NT2/D1 (cell line): ENCODE measurements around the gene PLCL1.
A peak's percentile ranks its signal among the peaks of the same experiment; 100 is the strongest.
"Not testable (repeated sequence)": the region's sequence is repeated elsewhere in the genome, so short reads cannot be mapped to it uniquely, and the experiment has no call there.

Experiments used
- DNase-seq: peaks from one replicate; pipeline ENCODE4 v3.0.0-alpha.2; 2011; ENCODE audit warnings: low read depth, low spot score
- H3K27me3 ChIP-seq: 2 replicates; pipeline ENCODE4 v1.6.0; 2011; ENCODE audit warnings: mild to moderate bottlenecking; ENCODE audit not compliant: insufficient read length, insufficient read depth
- H3K36me3 ChIP-seq: 2 replicates; pipeline ENCODE4 v1.6.1; 2011; ENCODE audit warnings: mild to moderate bottlenecking, low read length, mixed read lengths; ENCODE audit not compliant: insufficient read depth, insufficient read length
- H3K4me1 ChIP-seq: 2 replicates; pipeline ENCODE4 v1.5.1; 2011; ENCODE audit not compliant: insufficient read depth, insufficient read length
- H3K4me3 ChIP-seq: 2 replicates; pipeline ENCODE4 v1.5.1; 2011; ENCODE audit warnings: low read depth; ENCODE audit not compliant: insufficient read length
- H3K9ac ChIP-seq: 2 replicates; pipeline ENCODE4 v1.6.0; 2011; ENCODE audit warnings: low read depth; ENCODE audit not compliant: insufficient read length
- H3K9me3 ChIP-seq: 2 replicates; pipeline ENCODE4 v1.5.1; 2011; ENCODE audit warnings: mild to moderate bottlenecking, low read length; ENCODE audit not compliant: insufficient read depth
- SUZ12 ChIP-seq: IDR thresholded peaks from 2 replicates; pipeline ENCODE4 v1.6.1; 2011; ENCODE audit not compliant: insufficient read length, insufficient read depth; ENCODE audit errors: extremely low read depth
- YY1 ChIP-seq: IDR thresholded peaks from 2 replicates; pipeline ENCODE4 v1.6.1; 2011; ENCODE audit not compliant: insufficient read length, insufficient read depth
- ZNF274 ChIP-seq: IDR thresholded peaks from 2 replicates; pipeline ENCODE4 v1.6.1; 2011; ENCODE audit warnings: mild to moderate bottlenecking, low read depth, low read length

The PLCL1 gene

DNA sequence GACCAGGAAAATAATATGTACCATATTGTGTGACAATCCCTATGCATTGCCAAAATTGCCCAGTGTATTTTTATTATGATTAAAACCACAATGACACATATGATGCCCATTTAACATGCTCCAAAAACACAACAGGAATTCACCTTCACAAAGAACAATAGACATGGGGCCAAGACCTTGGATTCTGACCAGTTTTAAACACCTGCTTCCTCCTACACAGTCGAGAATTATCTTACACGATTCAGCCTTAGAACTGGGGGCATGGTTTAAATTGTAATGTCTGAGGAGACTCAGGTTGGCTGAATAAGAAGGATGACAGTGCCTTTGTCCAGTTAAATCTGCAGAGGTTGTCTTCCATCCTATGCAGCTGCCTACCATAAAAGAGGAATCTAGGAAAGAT lies 212.7 kb downstream of the PLCL1 start:
- H3K9me3 ChIP-seq = no peaks in the 10 kb centered on the region
- no peak overlapping the region for H3K4me3 ChIP-seq
- no peak overlapping the region for H3K9ac ChIP-seq
- H3K27me3 ChIP-seq = no peaks in the 10 kb centered on the region
- no peak for DNase-seq
- no peaks in the 10 kb centered on the region for H3K36me3 ChIP-seq
- TF ChIP-seq ZNF274 (no peak), SUZ12 (no peak), YY1 (no peak)
- no peaks in the 10 kb centered on the region for H3K4me1 ChIP-seq

DNA sequence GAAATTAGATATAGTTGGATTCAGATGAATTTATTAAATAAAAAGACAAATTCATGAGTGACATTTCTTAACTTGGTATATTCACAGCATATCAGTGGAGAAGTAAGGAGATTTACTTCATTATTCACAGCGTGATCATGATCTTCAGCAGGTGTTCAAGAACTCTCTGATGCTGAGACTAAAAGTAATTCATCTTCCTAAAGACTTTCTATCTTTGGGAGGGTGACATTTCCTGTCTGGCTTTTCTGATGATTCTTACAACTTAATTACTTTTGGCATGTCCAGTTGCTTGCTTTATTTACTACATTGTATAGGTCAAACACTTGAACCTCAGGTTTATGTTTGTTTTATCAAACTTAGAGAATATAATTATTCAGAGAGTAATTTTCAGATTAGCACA lies 224.6 kb downstream of the PLCL1 start:
- no peak for DNase-seq
- TF ChIP-seq ZNF274 (no peak), SUZ12 (no peak), YY1 (no peak)
- H3K36me3 ChIP-seq = no peaks in the 10 kb centered on the region
- H3K4me1 ChIP-seq = no peaks in the 10 kb centered on the region
- H3K4me3 ChIP-seq = no peak overlapping the region
- H3K9me3 ChIP-seq = no peaks in the 10 kb centered on the region
- H3K27me3 ChIP-seq = no peaks in the 10 kb centered on the region
- no peak overlapping the region for H3K9ac ChIP-seq

DNA sequence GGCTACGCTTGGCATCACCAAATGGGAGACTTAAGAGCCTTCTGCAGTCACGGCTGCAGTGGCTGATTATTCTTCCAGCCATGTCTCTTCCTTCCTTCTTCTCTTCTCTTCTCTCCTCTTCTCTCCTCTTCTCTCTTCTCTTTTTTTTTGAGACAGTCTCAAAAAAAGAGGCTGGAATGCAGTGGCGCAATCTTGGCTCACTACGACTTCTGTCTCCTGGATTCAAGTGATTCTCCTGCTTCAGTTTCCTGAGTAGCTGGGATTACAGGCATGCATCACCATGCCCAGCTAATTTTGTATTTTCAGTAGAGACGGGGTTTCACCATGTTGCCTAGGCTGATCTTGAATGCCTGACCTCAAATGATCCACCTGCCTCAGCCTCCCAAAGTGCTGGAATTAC lies 225.2 kb downstream of the PLCL1 start:
- H3K9ac ChIP-seq, H3K36me3 ChIP-seq, H3K9me3 ChIP-seq, H3K4me1 ChIP-seq, DNase-seq, H3K4me3 ChIP-seq, H3K27me3 ChIP-seq: not testable (repeated sequence)

DNA sequence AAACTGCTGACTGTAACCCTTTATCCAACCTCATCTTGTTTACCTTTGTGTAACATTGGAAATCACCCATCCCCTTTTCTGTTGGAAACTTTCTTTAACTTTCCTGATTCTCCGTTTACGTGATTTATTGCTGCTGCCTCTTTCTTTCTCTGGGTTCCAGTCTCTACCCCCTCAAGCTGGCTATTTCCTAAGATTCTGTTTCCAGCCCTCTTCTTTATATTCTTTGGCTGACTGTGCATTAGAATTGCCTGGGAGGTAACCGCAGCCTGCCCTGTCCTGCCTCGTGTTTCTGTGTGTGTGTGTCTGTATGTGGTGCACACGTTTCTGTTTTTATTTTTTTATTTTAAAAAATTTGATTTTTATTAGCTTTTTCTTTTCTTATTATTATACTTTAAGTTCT lies 229.2 kb downstream of the PLCL1 start:
- TF ChIP-seq SUZ12 = no peak
- no peak for TF ChIP-seq YY1
- no peak for TF ChIP-seq ZNF274
- Histone ChIP-seq H3K36me3 (no peaks in the 10 kb centered on the region), H3K9me3 (no peaks in the 10 kb centered on the region), H3K9ac (no peak overlapping the region), H3K4me1 (no peaks in the 10 kb centered on the region), H3K27me3 (no peaks in the 10 kb centered on the region), H3K4me3 (no peak overlapping the region)
- DNase-seq = no peak

DNA sequence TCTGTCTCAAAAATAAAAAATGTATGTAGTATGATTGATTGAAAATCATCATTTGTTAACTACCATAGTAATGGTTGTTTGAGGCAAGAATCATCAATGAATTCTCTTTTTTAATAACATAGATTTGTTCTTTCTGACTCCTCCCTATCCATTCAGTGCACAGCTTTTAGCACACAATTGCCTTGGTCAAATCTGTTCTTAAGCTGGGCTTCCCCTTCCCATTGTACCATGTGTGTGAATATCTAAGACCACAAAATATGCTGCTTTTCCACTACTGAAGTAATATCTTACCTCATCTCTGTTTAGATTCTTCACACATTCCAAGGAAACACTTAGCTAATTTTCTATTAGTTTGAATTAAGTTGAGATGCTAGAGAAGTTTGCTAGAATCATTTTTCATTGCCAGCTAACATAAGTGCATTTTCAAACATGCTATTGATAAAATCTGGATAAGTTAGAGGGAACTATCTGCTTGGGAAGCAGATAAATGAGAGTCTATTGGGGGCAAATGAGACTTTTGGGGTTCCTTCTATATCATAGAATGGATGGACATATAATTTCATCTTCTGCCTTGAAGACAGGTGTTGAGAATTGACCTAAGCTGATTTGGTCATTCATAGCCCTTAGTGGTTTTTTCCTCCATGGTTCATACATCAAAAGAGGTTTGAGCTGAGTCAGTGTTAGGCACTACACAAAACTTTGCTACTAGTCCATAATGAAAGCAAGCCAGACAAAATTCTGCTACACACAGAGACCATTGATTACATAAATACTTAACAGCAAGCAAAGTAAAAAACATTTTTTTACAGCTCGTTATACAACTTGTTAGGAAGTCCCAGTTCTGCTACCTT lies 231.9 kb downstream of the PLCL1 start:
- H3K9me3 ChIP-seq = no peaks in the 10 kb centered on the region
- TF ChIP-seq SUZ12 (no peak), YY1 (no peak), ZNF274 (no peak)
- no peaks in the 10 kb centered on the region for H3K27me3 ChIP-seq
- H3K36me3 ChIP-seq = no peaks in the 10 kb centered on the region
- H3K4me1 ChIP-seq = no peaks in the 10 kb centered on the region
- no peak overlapping the region for H3K9ac ChIP-seq
- DNase-seq = no peak
- no peak overlapping the region for H3K4me3 ChIP-seq

DNA sequence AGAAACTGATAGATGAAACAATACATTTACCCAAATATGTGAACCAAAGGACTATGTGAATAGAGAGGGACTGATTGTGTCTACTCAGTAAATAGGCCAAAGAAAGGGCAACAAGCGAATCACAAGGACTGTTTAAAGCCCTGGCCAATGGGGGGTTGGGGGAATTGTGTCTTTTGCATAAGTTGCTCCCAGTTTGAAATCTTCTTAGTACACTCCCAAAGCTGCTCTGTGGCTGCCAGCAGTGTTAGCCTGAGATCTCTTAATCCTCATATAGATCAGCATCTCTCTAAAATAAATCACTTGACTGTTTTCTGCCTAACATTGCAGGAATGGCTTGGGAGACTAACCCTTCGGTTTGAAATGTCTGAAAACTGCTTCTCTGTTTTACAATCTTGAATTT lies 236.4 kb downstream of the PLCL1 start:
- no peaks in the 10 kb centered on the region for H3K36me3 ChIP-seq
- H3K4me1 ChIP-seq = no peaks in the 10 kb centered on the region
- peak; percentile 8 for DNase-seq
- no peak overlapping the region for H3K4me3 ChIP-seq
- H3K27me3 ChIP-seq = no peaks in the 10 kb centered on the region
- no peak overlapping the region for H3K9ac ChIP-seq
- TF ChIP-seq ZNF274 (no peak), YY1 (no peak), SUZ12 (no peak)
- H3K9me3 ChIP-seq = no peaks in the 10 kb centered on the region

DNA sequence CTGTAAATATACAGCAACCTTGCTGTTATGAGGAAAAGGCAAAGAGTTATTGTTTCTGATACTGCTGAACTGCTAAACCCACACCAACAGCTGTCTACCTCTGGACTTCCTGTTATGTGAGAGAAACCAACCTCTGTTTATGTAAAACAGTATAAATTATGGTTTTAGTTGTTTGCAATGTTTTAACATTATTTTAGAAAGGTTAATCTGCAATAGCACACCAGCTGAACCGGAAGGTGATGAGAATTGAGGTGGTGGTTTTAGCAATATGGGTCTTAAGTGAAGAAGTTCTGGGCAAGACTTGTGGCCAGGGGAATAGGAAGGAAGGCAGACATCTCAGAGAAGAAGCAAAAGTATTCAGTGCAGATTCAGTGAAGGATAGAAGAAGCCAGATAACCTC lies 237.8 kb downstream of the PLCL1 start:
- no peak overlapping the region for H3K9ac ChIP-seq
- H3K4me3 ChIP-seq = no peak overlapping the region
- no peaks in the 10 kb centered on the region for H3K4me1 ChIP-seq
- TF ChIP-seq ZNF274 (no peak), SUZ12 (no peak), YY1 (no peak)
- H3K36me3 ChIP-seq = no peaks in the 10 kb centered on the region
- DNase-seq = no peak
- H3K9me3 ChIP-seq = no peaks in the 10 kb centered on the region
- H3K27me3 ChIP-seq = no peaks in the 10 kb centered on the region
